H4 (cell line): ENCODE results near the gene GRB2. TPM values are rescaled to one million over a fixed set of nuclear protein-coding genes. Genes with fewer than 3 reads are reported as not detected.
A peak's percentile ranks its signal among the peaks of the same experiment; 100 is the strongest.
"Not testable (repeated sequence)": the region's sequence is repeated elsewhere in the genome, so short reads cannot be mapped to it uniquely, and the experiment has no call there.

ENCODE experiments used
- DNase-seq: peaks from one replicate; pipeline ENCODE4 v3.0.0-alpha.2; 2015; ENCODE audit warnings: low spot score
- total RNA-seq: library from RNA; depleted of rRNA; stranded (reverse); fragments of >200 nt; shearing (Covaris generic); gene quantifications from 2 replicates; pipeline ENCODE4 v1.2.3, GENCODE V29; 2014

GRB2 gene
- total RNA-seq, 1 experiment from 2014 or later = 83.8 TPM

GRCh38 chr17:75387771-75388170, 17.7 kb downstream of the GRB2 start:
- DNase-seq = no peak

GRCh38 chr17:75386430-75386829, 19.0 kb downstream of the GRB2 start:
- DNase-seq = no peak

GRCh38 chr17:75384751-75385150, 20.7 kb downstream of the GRB2 start:
- DNase-seq = no peak

GRCh38 chr17:75383842-75384195, 21.7 kb downstream of the GRB2 start:
- no peak for DNase-seq

- no peak for DNase-seq
These were observed 24.7 kb downstream of the GRB2 start for GRCh38 chr17:75380750-75381149.

- DNase-seq = no peak
These were observed 25.2 kb downstream of the GRB2 start for GRCh38 chr17:75380315-75380714.

- DNase-seq = not testable (repeated sequence)
These were observed 26.1 kb downstream of the GRB2 start for GRCh38 chr17:75379426-75379825.

GRCh38 chr17:75373280-75373679, 32.2 kb downstream of the GRB2 start:
- DNase-seq = no peak

- DNase-seq = no peak
These were observed 33.5 kb downstream of the GRB2 start for GRCh38 chr17:75371981-75372380.

- no peak for DNase-seq
These were observed 34.1 kb downstream of the GRB2 start for GRCh38 chr17:75371339-75371738.

GRCh38 chr17:75370286-75370915, 35.1 kb downstream of the GRB2 start:
- no peak for DNase-seq

GRCh38 chr17:75367838-75368789, 37.4 kb downstream of the GRB2 start:
- peak; percentile 48 for DNase-seq

- DNase-seq = no peak
These were observed 38.2 kb downstream of the GRB2 start for GRCh38 chr17:75367312-75367711.

- DNase-seq = no peak
These were observed 39.0 kb downstream of the GRB2 start for GRCh38 chr17:75366432-75366831.

GRCh38 chr17:75365931-75366275, 39.6 kb downstream of the GRB2 start:
- no peak for DNase-seq

- no peak for DNase-seq
These were observed 40.2 kb downstream of the GRB2 start for GRCh38 chr17:75365009-75365930.

GRCh38 chr17:75364078-75364477, 41.4 kb downstream of the GRB2 start:
- peak; percentile 54 for DNase-seq

- no peak for DNase-seq
These were observed 43.5 kb downstream of the GRB2 start for GRCh38 chr17:75361996-75362395.

GRCh38 chr17:75361344-75361743, 44.1 kb downstream of the GRB2 start:
- no peak for DNase-seq

- DNase-seq = no peak
These were observed 49.1 kb downstream of the GRB2 start for GRCh38 chr17:75356260-75356937.

GRCh38 chr17:75353176-75353575, 52.3 kb downstream of the GRB2 start:
- DNase-seq = no peak
